AG10803 (cell line): ENCODE measurements around the gene ARFGAP1.

Experiments used
- DNase-seq: peaks from one replicate; pipeline ENCODE4 v3.0.0; 2010; ENCODE audit warnings: low read depth
- H3K4me3 ChIP-seq: 2 replicates; pipeline ENCODE4 v1.5.1; 2011; ENCODE audit warnings: mild to moderate bottlenecking, low read length, control low read depth
- TF ChIP-seq, protein P1 (sequence below): conservative IDR thresholded peaks from 2 replicates; pipeline ENCODE4 v1.5.1; 2011; ENCODE audit warnings: mild to moderate bottlenecking, low read length, control low read depth, inconsistent platforms

The ARFGAP1 gene

DNA sequence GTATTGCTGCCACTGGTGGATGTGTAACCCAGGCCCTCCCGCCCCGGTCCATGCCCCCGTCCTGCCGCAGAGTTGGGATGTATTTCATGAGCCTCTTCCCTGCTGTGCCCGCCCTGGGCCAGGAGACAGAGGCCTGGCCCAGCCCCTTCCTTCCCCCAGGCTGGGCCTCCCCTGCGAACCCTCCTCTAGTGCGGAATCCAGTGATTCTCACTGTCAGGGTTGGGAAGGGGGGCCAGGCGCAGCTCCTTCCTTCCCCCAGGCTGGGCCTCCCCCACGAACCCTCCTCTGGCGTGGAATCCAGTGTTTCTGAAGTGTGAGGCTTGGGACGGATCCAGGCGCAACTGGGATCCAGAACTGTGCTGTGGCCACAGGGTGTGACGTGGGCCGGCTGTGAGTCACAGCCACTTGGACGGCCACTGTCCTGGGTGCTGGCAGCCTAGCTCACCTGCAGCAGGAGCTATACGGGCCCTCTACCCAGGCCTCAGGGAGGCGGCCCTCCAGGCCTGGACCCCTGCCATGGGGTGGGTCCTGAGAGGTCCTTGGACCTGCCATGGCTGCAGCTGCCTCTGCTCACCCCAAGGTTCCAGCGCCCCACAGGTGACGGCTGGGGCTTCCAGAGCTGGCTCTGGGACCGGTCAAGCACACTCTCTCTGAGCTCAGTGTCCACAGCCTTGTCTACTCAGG, 48.7 kb downstream of the ARFGAP1 start:
- DNase-seq: peak; percentile 35
- H3K4me3 ChIP-seq: no peak overlapping the region
- TF ChIP-seq, protein P1, sequence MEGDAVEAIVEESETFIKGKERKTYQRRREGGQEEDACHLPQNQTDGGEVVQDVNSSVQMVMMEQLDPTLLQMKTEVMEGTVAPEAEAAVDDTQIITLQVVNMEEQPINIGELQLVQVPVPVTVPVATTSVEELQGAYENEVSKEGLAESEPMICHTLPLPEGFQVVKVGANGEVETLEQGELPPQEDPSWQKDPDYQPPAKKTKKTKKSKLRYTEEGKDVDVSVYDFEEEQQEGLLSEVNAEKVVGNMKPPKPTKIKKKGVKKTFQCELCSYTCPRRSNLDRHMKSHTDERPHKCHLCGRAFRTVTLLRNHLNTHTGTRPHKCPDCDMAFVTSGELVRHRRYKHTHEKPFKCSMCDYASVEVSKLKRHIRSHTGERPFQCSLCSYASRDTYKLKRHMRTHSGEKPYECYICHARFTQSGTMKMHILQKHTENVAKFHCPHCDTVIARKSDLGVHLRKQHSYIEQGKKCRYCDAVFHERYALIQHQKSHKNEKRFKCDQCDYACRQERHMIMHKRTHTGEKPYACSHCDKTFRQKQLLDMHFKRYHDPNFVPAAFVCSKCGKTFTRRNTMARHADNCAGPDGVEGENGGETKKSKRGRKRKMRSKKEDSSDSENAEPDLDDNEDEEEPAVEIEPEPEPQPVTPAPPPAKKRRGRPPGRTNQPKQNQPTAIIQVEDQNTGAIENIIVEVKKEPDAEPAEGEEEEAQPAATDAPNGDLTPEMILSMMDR: no peak

DNA sequence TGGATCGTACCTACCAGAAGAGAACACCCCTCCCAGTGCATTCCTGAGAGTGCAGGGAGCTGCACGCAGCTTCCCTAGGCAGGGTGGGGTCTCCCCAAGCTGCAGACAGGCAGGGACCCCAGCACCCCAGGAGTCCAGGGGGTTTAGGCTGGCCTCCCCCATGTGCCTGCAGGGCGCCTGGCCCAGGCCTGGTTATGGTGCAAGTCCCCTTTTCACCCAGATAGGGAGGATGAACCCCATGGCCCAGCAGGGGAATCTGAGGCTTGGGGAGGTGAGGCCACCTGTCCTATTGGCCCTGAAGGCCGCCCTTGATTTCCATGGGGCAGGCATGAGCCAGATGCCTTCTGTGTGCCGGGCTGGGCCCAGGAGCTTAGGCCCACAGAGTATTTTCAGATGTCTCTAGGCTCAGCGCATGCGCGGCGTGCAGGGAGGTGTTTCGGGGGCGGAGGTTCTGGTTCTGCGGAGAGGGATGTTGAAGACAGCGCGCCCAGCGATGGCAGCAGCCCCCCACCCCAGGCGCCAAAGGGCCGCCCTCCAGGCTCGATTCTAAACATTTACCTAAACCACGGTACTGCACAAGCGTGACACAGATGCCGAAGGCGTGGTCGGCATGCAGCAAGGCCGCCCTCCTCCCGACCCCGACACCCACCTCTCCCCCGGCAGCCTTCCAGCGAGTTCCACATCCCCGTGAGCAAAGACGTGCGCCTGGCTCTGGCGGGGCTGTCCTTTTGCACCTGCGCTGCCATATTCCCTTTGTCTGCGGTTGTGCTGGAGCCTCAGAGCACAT, 49.7 kb downstream of the ARFGAP1 start:
- no peak for DNase-seq
- TF ChIP-seq, protein P1: no peak
- H3K4me3 ChIP-seq: no peak overlapping the region

DNA sequence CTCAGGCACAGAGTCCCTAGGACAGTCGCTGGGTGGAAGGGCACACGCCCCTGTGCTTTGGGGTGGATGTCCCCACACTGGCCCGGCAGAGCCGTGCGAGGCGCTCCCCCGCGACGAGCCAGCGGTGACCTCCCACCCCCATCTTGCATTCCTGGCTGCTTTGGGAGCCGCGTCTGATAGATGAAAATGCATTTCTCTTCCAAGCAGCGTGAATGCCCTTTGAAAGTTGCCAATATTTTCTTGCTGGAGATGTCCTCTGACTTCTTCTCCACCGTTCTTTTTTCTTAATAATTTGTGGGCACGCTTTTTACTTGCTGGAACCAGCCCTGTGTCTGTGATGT, 50.3 kb downstream of the ARFGAP1 start:
- DNase-seq: no peak
- no peak overlapping the region for H3K4me3 ChIP-seq
- TF ChIP-seq, protein P1: no peak

GRCh38 chr20:63323357-63323981, 50.9 kb downstream of the ARFGAP1 start:
- no peak for DNase-seq
- TF ChIP-seq, protein P1: peak; percentile 27

DNA sequence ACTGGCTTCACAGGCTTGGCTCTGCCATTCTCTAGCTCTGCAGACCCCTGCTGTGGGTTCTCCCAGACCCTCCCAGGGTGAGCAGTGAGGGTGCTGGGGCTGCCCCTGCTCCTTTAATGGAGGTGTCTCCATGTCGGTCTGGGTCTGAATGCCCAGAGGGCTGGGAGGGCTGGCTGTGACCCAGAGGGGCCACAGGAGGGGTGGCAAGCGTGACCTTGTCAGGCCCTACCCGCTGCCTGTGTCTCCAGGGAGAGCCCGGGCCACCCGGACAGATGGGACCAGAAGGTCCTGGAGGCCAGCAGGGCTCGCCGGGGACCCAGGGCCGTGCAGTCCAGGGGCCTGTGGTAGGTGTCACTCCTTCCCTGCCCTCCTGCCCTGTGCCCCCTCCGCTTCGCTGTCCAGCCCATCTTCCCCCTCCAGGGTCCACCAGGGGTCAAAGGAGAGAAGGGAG, 52.4 kb downstream of the ARFGAP1 start:
- TF ChIP-seq, protein P1: no peak
- DNase-seq: no peak
- no peak overlapping the region for H3K4me3 ChIP-seq

More at GRCh38 chr20:63323357-63323981, 50.9 kb downstream of the ARFGAP1 start:
- H3K4me3 ChIP-seq: no peak overlapping the region

DNA sequence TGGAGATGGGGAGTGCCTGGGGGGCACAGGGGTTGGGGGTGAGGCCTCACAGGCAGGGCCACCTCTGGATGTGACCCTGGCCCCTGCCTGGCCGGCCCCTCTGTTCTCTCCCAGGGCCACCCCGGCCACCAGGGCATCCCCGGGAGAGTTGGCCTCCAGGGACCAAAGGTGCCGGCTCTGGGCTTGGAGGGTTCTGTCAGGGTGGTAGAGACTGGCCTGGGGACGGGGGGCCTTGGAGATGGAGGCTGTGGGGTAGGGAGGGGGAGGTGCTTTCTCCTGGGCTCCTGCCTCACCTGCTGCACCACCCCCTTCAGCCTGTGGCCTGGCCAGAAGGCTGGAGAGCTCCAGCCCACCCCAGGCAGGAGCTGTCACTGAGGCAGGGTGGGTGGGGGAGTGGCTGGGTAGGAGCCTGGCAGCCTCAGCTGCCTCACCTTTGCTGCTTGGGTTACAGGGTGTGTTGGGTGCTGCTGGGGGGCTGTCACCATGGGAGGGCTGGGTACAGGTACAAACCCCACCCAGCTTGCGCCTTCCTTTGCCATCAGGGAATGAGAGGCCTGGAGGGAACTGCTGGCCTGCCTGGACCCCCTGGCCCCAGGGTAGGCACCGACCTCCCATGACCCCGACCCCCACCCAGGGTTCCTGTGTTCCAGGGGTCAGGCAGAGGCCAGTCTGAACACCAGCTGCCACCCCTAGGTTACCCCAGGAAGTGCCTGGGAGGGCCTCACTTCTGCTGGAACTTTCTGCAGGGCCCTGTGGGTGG, 53.1 kb downstream of the ARFGAP1 start:
- TF ChIP-seq, protein P1: no peak
- DNase-seq: no peak
- no peak overlapping the region for H3K4me3 ChIP-seq
